Type B pancreatic cell (in vitro differentiated cells): Measurements from ENCODE around the gene WDR6. TPM values are rescaled to one million over a fixed set of nuclear protein-coding genes. Genes with fewer than 3 reads are reported as not detected.

Experiments used
- DNase-seq: peaks from one replicate; pipeline ENCODE4 v3.0.0; 2021; ENCODE audit warnings: mixed read lengths; ENCODE audit not compliant: unreplicated experiment; ENCODE audit errors: extremely low spot score
- H3K27ac Mint-ChIP-seq: 2 replicates; pipeline ENCODE4 v1.8.0; 2021; ENCODE audit warnings: mild to moderate bottlenecking, mixed read lengths
- H3K27me3 Mint-ChIP-seq: 2 replicates; pipeline ENCODE4 v1.8.0; 2021; ENCODE audit warnings: mixed read lengths
- H3K36me3 Mint-ChIP-seq: 2 replicates; pipeline ENCODE4 v1.8.0; 2021; ENCODE audit warnings: mixed read lengths
- H3K4me1 Mint-ChIP-seq: one replicate; pipeline ENCODE4 v1.8.0; 2021; ENCODE audit warnings: mixed read lengths; ENCODE audit not compliant: unreplicated experiment
- H3K4me3 Mint-ChIP-seq: 2 replicates; pipeline ENCODE4 v1.8.0; 2021; ENCODE audit warnings: mild to moderate bottlenecking, mixed read lengths
- H3K9me3 Mint-ChIP-seq: 2 replicates; pipeline ENCODE4 v1.8.0; 2021; ENCODE audit warnings: mixed read lengths
- total RNA-seq: library from RNA; stranded (reverse); gene quantifications from 2 replicates; pipeline ENCODE4 v1.2.1, GENCODE V29; 2021; ENCODE audit warnings: low replicate concordance
- TF ChIP-seq, protein P1 (sequence below): fragments of 200-600 bp; sonication (generic); conservative IDR thresholded peaks from 2 replicates; pipeline ENCODE4 v1.5.0; 2021; ENCODE audit warnings: antibody characterized with exemption, mild to moderate bottlenecking

Gene WDR6
- total RNA-seq, 1 donor from 2014 or later: 334 TPM

DNA sequence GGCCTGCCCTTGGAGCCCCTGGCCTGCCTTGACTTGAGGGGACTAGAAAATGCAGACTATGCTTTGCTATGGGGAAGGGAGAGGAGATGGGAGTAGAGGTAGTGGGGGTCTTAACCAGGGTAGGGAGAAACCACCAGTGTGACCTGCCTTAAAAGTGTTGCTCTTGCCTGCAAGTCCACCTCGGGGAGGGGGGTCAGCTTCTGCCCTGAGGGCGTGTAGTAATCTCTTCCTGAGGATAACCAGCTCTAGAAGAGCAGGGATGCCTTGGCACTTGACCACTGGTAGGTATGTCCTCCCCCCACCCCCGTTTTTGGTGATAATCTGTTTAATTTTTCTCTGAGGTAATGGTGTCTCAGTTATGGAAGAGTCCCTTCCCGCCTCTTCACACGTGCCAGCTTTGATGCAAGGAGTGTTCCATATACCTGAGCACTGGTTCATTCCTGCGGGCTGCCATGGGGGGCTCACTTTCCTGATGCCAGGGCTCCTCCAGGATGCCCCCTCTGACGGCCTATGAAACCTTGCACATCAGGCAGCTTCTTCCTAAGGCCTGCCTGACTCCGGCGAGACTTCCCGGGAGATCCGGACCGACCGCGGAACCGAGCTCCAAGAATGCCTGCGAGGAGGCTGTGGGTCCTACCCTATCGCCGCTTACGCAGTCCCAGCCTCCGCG, 17.9 kb upstream of the WDR6 start:
- DNase-seq: no peak
- TF ChIP-seq, protein P1, sequence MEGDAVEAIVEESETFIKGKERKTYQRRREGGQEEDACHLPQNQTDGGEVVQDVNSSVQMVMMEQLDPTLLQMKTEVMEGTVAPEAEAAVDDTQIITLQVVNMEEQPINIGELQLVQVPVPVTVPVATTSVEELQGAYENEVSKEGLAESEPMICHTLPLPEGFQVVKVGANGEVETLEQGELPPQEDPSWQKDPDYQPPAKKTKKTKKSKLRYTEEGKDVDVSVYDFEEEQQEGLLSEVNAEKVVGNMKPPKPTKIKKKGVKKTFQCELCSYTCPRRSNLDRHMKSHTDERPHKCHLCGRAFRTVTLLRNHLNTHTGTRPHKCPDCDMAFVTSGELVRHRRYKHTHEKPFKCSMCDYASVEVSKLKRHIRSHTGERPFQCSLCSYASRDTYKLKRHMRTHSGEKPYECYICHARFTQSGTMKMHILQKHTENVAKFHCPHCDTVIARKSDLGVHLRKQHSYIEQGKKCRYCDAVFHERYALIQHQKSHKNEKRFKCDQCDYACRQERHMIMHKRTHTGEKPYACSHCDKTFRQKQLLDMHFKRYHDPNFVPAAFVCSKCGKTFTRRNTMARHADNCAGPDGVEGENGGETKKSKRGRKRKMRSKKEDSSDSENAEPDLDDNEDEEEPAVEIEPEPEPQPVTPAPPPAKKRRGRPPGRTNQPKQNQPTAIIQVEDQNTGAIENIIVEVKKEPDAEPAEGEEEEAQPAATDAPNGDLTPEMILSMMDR: no peak
- peak overlapping the region; percentile 95 for H3K4me3 Mint-ChIP-seq
- peak overlapping the region; percentile 94 for H3K27ac Mint-ChIP-seq
- no peaks in the 10 kb centered on the region for H3K9me3 Mint-ChIP-seq
- H3K4me1 Mint-ChIP-seq: peaks cover 29% of the 10 kb centered on the region
- no peaks in the 10 kb centered on the region for H3K27me3 Mint-ChIP-seq
- H3K36me3 Mint-ChIP-seq: peaks cover 3% of the 10 kb centered on the region

- Mint-ChIP-seq H3K27ac (peak within 1 kb of the TSS; percentile 94), H3K9me3 (no peaks in the 10 kb centered on the region), H3K4me1 (peaks cover 29% of the 10 kb centered on the region), H3K27me3 (no peaks in the 10 kb centered on the region), H3K36me3 (no peaks in the 10 kb centered on the region), H3K4me3 (peak within 1 kb of the TSS; percentile 95)
- DNase-seq: peak; percentile 83
- TF ChIP-seq, protein P1: peak; percentile 47
These were observed 17.2 kb upstream of the WDR6 start, which contains the start of gene P4HTM for GRCh38 chr3:48989796-48990635. Gene P4HTM, plus strand, starts transcription at chr3:48990241. Its CDS starts 16 bp downstream, at chr3:48990257.

GRCh38 chr3:48990636-48991469, 16.3 kb upstream of the WDR6 start:
- no peak for DNase-seq
- H3K4me1 Mint-ChIP-seq: peaks cover 29% of the 10 kb centered on the region
- peak overlapping the region; percentile 93 for H3K27ac Mint-ChIP-seq
- TF ChIP-seq, protein P1: no peak
- H3K4me3 Mint-ChIP-seq: peak overlapping the region; percentile 91
- no peaks in the 10 kb centered on the region for H3K36me3 Mint-ChIP-seq
- no peaks in the 10 kb centered on the region for H3K9me3 Mint-ChIP-seq
- H3K27me3 Mint-ChIP-seq: no peaks in the 10 kb centered on the region

DNA sequence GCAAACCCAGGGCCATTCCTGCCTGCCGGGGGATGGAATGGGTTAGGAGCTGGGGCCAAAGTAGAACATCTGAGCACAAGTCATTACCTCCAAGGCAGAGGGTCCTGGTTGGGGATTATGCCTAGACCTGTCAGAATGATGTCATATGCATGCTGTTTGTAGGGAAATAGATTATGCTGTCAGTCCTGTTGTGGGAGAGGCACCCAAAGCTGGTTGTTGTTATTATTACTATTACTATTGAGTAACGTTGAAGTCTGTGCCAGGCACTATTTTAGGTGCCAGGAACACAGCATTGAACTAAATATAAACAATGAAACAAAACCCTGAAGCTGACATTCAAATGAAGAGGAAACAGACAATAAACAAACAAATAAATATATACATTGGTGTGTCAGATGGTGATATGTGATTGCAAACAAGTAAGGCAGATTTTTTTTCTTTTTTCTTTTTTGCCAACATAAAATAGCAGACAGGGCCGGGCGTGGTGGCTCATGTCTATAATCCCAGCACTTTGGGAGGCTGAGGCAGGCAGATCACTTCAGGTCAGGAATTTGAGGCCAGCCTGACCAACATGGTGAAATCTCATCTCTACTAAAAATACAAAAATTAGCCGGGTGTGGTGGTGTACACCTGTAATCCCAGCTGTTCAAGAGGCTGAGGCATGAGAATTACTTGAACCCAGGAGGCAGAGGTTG, 15.2 kb upstream of the WDR6 start:
- peak overlapping the region; percentile 81 for H3K4me3 Mint-ChIP-seq

More for the DNA sequence above, 15.2 kb upstream of the WDR6 start:
- Mint-ChIP-seq H3K4me1 (peaks cover 29% of the 10 kb centered on the region), H3K9me3 (no peaks in the 10 kb centered on the region), H3K36me3 (no peaks in the 10 kb centered on the region), H3K27ac (peak overlapping the region; percentile 93), H3K27me3 (no peaks in the 10 kb centered on the region)
- TF ChIP-seq, protein P1: no peak
- DNase-seq: no peak
